Fibroblast of the aortic adventitia (primary cell): ENCODE data around the gene SNX10. TPM values are rescaled to one million over a fixed set of nuclear protein-coding genes. Genes with fewer than 3 reads are reported as not detected.

Source experiments
- DNase-seq: peaks from one replicate; pipeline ENCODE4 v3.0.0-alpha.2; 2010; ENCODE audit warnings: low read depth
- H3K4me3 ChIP-seq: 2 replicates; pipeline ENCODE4 v1.5.1; 2011; ENCODE audit warnings: low read depth, mild to moderate bottlenecking, control low read depth, low read length, moderate library complexity
- CTCF ChIP-seq: IDR thresholded peaks from 2 replicates; pipeline ENCODE4 v1.5.1; 2011; ENCODE audit warnings: mild to moderate bottlenecking, low read length, control low read depth, inconsistent platforms; ENCODE audit not compliant: insufficient read depth
- total RNA-seq: library from RNA; depleted of rRNA; stranded (reverse); fragments of >200 nt; gene quantifications from 2 replicates; pipeline ENCODE4 v1.2.3, GENCODE V29; 2012; ENCODE audit warnings: low replicate concordance

The SNX10 gene
- total RNA-seq, 1 donor = 0.09 TPM

GRCh38 chr7:26345202-26345601 lies 53.5 kb downstream of the SNX10 start:
- no peak for DNase-seq
- TF ChIP-seq CTCF = no peak
- H3K4me3 ChIP-seq = no peak overlapping the region

GRCh38 chr7:26345837-26346236 lies 54.2 kb downstream of the SNX10 start:
- DNase-seq = no peak
- no peak overlapping the region for H3K4me3 ChIP-seq
- TF ChIP-seq CTCF = no peak

GRCh38 chr7:26346611-26347203 lies 55.0 kb downstream of the SNX10 start:
- no peak overlapping the region for H3K4me3 ChIP-seq
- DNase-seq = no peak
- TF ChIP-seq CTCF = no peak

- DNase-seq = no peak
- no peak for TF ChIP-seq CTCF
- H3K4me3 ChIP-seq = no peak overlapping the region
Observed at GRCh38 chr7:26348234-26348851, 56.7 kb downstream of the SNX10 start.

- no peak for TF ChIP-seq CTCF
- H3K4me3 ChIP-seq = no peak overlapping the region
- DNase-seq = no peak
Observed at GRCh38 chr7:26349005-26349915, 57.6 kb downstream of the SNX10 start.

GRCh38 chr7:26351171-26351570 lies 59.5 kb downstream of the SNX10 start:
- no peak for DNase-seq
- H3K4me3 ChIP-seq = no peak overlapping the region
- no peak for TF ChIP-seq CTCF
